Subcutaneous abdominal adipose tissue (tissue), 5 donors: Measurements from ENCODE around the gene CAMKMT.

Experiments
- H3K27ac ChIP-seq: one replicate; pipeline ENCODE4 v1.7.0; 2013; ENCODE audit warnings: low read depth, mild to moderate bottlenecking, inconsistent platforms, low read length, moderate library complexity
- H3K27me3 ChIP-seq, 5 donors: one replicate each; pipeline ENCODE4 v1.7.0; 2013; ENCODE audit warnings: low read length in 5 of 5, inconsistent platforms in 1 of 5; ENCODE audit not compliant: control insufficient read depth in 5 of 5, insufficient read depth in 4 of 5
- H3K36me3 ChIP-seq, 5 donors: one replicate each; pipeline ENCODE4 v1.7.0; 2013; ENCODE audit warnings: low read length in 5 of 5; ENCODE audit not compliant: control insufficient read depth in 5 of 5, insufficient read depth in 5 of 5
- H3K4me1 ChIP-seq, 5 donors: one replicate each; pipeline ENCODE4 v1.7.0; 2013; ENCODE audit warnings: low read length in 5 of 5, mild to moderate bottlenecking in 3 of 5, moderate library complexity in 1 of 5; ENCODE audit not compliant: control insufficient read depth in 5 of 5, insufficient read depth in 5 of 5
- H3K4me3 ChIP-seq, 5 donors: one replicate each; pipeline ENCODE4 v1.7.0; 2013; ENCODE audit warnings: low read length in 5 of 5, low read depth in 1 of 5
- H3K9ac ChIP-seq, 5 donors: one replicate each; pipeline ENCODE4 v1.7.0; 2013; ENCODE audit warnings: low read length in 5 of 5, mild to moderate bottlenecking in 4 of 5, moderate library complexity in 3 of 5
- H3K9me3 ChIP-seq, 5 donors: one replicate each; pipeline ENCODE4 v1.7.0; 2013; ENCODE audit warnings: low read length in 5 of 5; ENCODE audit not compliant: control insufficient read depth in 5 of 5
- donor health status: healthy.
- donor health status: healthy.
- donor health status: healthy.
- donor health status: healthy.
- donor health status: healthy.

CAMKMT gene

GRCh38 chr2:44542520-44542919 lies 180.8 kb downstream of the CAMKMT start:
- H3K9ac ChIP-seq: no peak overlapping the region
- H3K27ac ChIP-seq: no peak overlapping the region
- H3K4me3 ChIP-seq: no peak overlapping the region
- no peaks in the 10 kb centered on the region for H3K27me3 ChIP-seq
- no peaks in the 10 kb centered on the region for H3K9me3 ChIP-seq
- no peaks in the 10 kb centered on the region for H3K4me1 ChIP-seq
- no peaks in the 10 kb centered on the region for H3K36me3 ChIP-seq

- no peak overlapping the region for H3K4me3 ChIP-seq
- H3K27me3 ChIP-seq: no peaks in the 10 kb centered on the region
- no peak overlapping the region for H3K9ac ChIP-seq
- no peaks in the 10 kb centered on the region for H3K4me1 ChIP-seq
- H3K27ac ChIP-seq: no peak overlapping the region
- H3K9me3 ChIP-seq: no peaks in the 10 kb centered on the region
- no peaks in the 10 kb centered on the region for H3K36me3 ChIP-seq
These were observed 182.3 kb downstream of the CAMKMT start for GRCh38 chr2:44543773-44544725.

- Histone ChIP-seq H3K4me3 (no peak overlapping the region), H3K27me3 (no peaks in the 10 kb centered on the region), H3K4me1 (no peaks in the 10 kb centered on the region), H3K27ac (no peak overlapping the region), H3K9me3 (no peaks in the 10 kb centered on the region), H3K9ac (no peak overlapping the region), H3K36me3 (no peaks in the 10 kb centered on the region)
These were observed 183.3 kb downstream of the CAMKMT start for GRCh38 chr2:44545005-44545404.

GRCh38 chr2:44546459-44547127 lies 184.8 kb downstream of the CAMKMT start:
- Histone ChIP-seq H3K4me1 (no peaks in the 10 kb centered on the region), H3K9me3 (no peaks in the 10 kb centered on the region), H3K9ac (no peak overlapping the region), H3K27me3 (no peaks in the 10 kb centered on the region), H3K4me3 (no peak overlapping the region), H3K27ac (no peak overlapping the region), H3K36me3 (no peaks in the 10 kb centered on the region)

- H3K27ac ChIP-seq: no peak overlapping the region
- H3K27me3 ChIP-seq: no peaks in the 10 kb centered on the region
- no peaks in the 10 kb centered on the region for H3K4me1 ChIP-seq
- no peak overlapping the region for H3K9ac ChIP-seq
- H3K9me3 ChIP-seq: no peaks in the 10 kb centered on the region
- no peak overlapping the region for H3K4me3 ChIP-seq
- H3K36me3 ChIP-seq: no peaks in the 10 kb centered on the region
These were observed 186.0 kb downstream of the CAMKMT start for GRCh38 chr2:44547718-44548117.

GRCh38 chr2:44548221-44549098 lies 186.7 kb downstream of the CAMKMT start:
- no peak overlapping the region for H3K9ac ChIP-seq

GRCh38 chr2:44549099-44549471 lies 187.3 kb downstream of the CAMKMT start:
- H3K27ac ChIP-seq: no peak overlapping the region
- H3K27me3 ChIP-seq: no peaks in the 10 kb centered on the region
- H3K4me1 ChIP-seq: peaks cover 0 to 4% (median 0%) of the 10 kb centered on the region in 5 donors
- H3K36me3 ChIP-seq: no peaks in the 10 kb centered on the region
- no peak overlapping the region for H3K9ac ChIP-seq
- H3K4me3 ChIP-seq: no peak overlapping the region
- H3K9me3 ChIP-seq: no peaks in the 10 kb centered on the region

More at GRCh38 chr2:44548221-44549098, 186.7 kb downstream of the CAMKMT start:
- H3K9me3 ChIP-seq: no peaks in the 10 kb centered on the region
- H3K4me3 ChIP-seq: no peak overlapping the region
- no peak overlapping the region for H3K27ac ChIP-seq
- H3K36me3 ChIP-seq: no peaks in the 10 kb centered on the region
- peaks cover 0 to 2% (median 0%) of the 10 kb centered on the region in 5 donors for H3K4me1 ChIP-seq
- H3K27me3 ChIP-seq: no peaks in the 10 kb centered on the region

- H3K27me3 ChIP-seq: no peaks in the 10 kb centered on the region
- no peaks in the 10 kb centered on the region for H3K36me3 ChIP-seq
- no peak overlapping the region for H3K27ac ChIP-seq
- no peaks in the 10 kb centered on the region for H3K9me3 ChIP-seq
- peaks cover 0 to 4% (median 0%) of the 10 kb centered on the region in 5 donors for H3K4me1 ChIP-seq
- H3K4me3 ChIP-seq: no peak overlapping the region
- H3K9ac ChIP-seq: no peak overlapping the region
These were observed 188.1 kb downstream of the CAMKMT start for GRCh38 chr2:44549856-44550255.

- Histone ChIP-seq H3K9ac (no peak overlapping the region), H3K4me1 (peaks cover 0 to 4% (median 0%) of the 10 kb centered on the region in 5 donors), H3K4me3 (no peak overlapping the region), H3K9me3 (no peaks in the 10 kb centered on the region), H3K27me3 (no peaks in the 10 kb centered on the region), H3K27ac (no peak overlapping the region), H3K36me3 (no peaks in the 10 kb centered on the region)
These were observed 188.8 kb downstream of the CAMKMT start for GRCh38 chr2:44550561-44550960.
